ENCODE results near the gene MARCHF3.
"Not testable (repeated sequence)": the region's sequence is repeated elsewhere in the genome, so short reads cannot be mapped to it uniquely, and the experiment has no call there.

The MARCHF3 gene

DNA sequence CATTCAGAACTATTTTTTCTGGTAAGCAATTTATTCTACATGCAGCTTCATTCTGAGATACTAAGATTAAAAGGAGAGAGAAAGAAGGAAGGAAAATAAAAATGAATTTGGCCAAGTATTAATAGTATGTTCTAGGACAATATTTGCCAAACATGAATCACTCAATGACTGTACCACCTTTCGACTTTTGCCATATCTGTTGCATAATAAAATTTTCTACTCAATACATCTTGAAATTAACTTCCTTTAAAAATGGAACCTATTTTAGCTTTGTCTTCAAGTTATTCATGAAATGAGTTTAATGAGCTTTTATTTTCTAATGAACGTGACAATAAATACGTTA lies 111.8 kb downstream of the MARCHF3 start:
- no peak for DNase-seq (ENCODE audit: low read depth in 2 of 2)

GRCh38 chr5:126917918-126918614 lies 112.3 kb downstream of the MARCHF3 start:
- no peak for DNase-seq (ENCODE audit: low read depth in 2 of 2)

- DNase-seq (ENCODE audit: low read depth in 2 of 2), result no peak
These were observed 114.9 kb downstream of the MARCHF3 start for GRCh38 chr5:126915496-126915895.

GRCh38 chr5:126914801-126915436 lies 115.4 kb downstream of the MARCHF3 start:
- no peak for DNase-seq (ENCODE audit: low read depth in 2 of 2)

- DNase-seq (ENCODE audit: low read depth in 2 of 2), result no peak
These were observed 117.7 kb downstream of the MARCHF3 start for GRCh38 chr5:126912616-126913200.

DNA sequence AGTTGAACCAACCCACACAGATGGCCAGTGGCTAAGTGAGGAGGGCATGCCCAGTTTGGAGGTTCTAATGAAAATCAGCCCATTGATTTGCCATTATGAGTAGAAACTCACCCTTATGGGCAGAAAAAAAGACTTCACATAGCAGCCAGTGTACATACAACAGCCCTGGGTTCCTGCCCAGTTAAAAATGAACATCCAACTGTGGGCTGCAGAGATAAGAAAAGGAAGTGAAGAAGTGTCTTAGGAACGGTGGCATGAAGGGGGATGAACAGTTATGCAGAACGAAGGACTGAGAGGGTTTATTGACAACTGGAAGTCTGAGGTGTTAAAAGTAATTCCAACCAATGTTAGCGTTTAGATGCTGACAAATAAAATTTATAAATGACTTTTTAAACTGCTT lies 118.4 kb downstream of the MARCHF3 start:
- DNase-seq (ENCODE audit: low read depth in 2 of 2), result no peak

DNA sequence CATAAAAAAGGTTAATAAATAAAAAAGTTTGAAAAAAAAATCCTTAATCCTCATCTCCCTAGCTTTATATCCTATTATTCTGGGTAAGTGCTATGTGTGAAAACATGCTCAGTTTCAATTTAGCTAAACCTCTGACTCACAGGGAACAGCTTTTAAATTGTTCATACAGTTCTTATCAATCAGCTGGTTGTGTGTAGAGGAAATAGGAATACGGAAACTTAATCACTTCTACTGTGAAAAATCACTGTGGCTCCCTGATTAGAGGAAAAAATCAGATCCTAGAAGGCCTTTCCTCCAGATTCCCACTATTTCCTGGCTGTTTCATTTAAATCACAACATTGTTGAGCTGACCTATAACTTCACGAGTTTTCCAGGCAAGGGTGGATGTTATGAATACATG lies 120.5 kb downstream of the MARCHF3 start:
- DNase-seq (ENCODE audit: low read depth in 2 of 2), result no peak

DNA sequence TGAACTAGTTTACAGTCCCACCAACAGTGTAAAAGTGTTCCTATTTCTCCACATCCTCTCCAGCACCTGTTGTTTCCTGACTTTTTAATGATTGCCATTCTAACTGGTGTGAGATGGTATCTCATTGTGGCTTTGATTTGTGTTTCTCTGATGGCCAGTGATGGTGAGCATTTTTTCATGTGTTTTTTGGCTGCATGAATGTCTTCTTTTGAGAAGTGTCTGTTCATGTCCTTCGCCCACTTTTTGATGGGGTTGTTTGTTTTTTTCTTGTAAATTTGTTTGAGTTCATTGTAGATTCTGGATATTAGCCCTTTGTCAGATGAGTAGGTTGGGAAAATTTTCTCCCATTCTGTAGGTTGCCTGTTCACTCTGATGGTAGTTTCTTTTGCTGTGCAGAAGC lies 126.0 kb downstream of the MARCHF3 start:
- not testable (repeated sequence) for DNase-seq (ENCODE audit: low read depth in 2 of 2)

DNA sequence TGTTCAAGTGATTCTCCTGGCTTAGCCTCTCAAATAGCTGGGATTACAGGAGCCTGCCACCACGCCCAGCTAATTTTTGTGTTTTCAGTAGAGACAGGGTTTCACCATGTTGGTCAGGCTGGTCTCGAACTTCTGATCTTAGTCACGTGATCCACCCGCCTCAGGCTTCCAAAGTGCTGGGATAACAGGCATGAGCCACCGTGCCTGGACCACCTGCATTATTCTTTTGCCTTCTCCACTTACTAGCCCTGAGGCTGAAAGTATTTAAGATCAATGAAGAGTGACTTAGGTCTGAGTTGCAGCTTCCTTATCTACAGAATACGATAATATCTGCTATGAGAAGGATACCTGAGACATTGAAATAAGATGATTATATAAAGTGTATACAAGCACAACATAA lies 129.6 kb downstream of the MARCHF3 start:
- DNase-seq (ENCODE audit: low read depth in 2 of 2), result no peak

DNA sequence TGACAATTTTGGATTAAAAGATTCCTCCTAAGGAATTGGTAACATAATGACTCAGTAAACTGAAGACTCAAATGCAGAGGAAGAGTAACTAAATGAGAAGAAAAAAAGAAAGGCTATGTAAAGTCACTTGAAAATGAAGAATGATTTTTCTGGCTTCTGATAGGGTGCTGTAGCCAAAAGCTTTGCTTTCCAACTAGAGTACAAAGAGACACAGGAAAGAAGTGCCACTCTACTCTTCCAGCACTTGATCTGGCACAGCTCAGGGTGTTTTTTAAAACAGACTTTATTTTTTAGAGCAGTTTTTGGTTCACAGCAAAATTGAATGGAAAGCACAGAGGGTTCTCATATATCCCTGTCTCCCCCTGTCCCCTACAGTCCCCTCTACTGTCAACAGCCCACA lies 130.9 kb downstream of the MARCHF3 start:
- no peak for DNase-seq (ENCODE audit: low read depth in 2 of 2)

- no peak for DNase-seq (ENCODE audit: low read depth in 2 of 2)
These were observed 132.3 kb downstream of the MARCHF3 start for GRCh38 chr5:126897851-126898630.

DNA sequence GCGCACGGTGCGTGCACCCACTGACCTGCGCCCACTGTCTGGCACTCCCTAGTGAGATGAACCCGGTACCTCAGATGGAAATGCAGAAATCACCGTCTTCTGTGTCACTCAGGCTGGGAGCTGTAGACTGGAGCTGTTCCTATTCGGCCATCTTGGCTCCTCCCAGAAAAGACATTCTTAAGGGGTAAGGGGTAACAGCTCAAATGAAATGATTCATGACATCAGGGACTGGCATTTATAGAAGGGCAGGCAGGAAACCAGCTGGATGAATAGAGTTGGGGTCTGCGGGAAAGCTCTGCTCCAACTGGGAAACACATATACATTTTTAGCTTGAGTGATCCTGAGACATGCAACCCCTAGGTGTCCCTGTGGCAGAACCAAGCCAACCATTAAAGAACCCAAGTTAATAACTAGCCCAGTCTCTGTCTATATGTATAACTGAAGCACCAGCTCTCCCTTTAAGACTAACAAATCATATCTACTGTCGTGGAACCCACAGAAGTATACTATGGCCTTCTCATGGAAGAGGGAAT lies 134.1 kb downstream of the MARCHF3 start:
- no peak for DNase-seq (ENCODE audit: low read depth in 2 of 2)

GRCh38 chr5:126895712-126896111 lies 134.6 kb downstream of the MARCHF3 start:
- DNase-seq (ENCODE audit: low read depth in 2 of 2), result not testable (repeated sequence)

- DNase-seq (ENCODE audit: low read depth in 2 of 2), result not testable (repeated sequence)
These were observed 139.9 kb downstream of the MARCHF3 start for GRCh38 chr5:126890414-126890813.

DNA sequence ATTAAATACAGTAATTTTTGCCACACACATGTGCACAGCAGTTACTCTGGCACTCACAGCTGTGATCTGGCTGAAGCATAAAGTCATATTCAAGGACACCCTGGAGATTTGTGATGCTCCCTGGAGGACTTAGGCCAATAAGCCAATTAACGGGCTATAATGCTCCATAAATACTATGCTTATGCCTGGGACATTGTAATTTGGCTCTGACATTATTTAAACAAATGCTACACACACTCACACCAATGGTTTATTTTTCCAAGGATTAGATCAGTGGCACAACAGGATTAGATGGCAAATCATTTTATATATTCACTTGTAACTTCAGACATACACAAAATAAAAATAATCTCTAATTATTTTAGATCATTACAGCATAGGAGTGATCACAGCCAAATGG lies 142.2 kb downstream of the MARCHF3 start:
- no peak for DNase-seq (ENCODE audit: low read depth in 2 of 2)

- DNase-seq (ENCODE audit: low read depth in 2 of 2), result no peak
These were observed 146.0 kb downstream of the MARCHF3 start for GRCh38 chr5:126884269-126884819.

DNA sequence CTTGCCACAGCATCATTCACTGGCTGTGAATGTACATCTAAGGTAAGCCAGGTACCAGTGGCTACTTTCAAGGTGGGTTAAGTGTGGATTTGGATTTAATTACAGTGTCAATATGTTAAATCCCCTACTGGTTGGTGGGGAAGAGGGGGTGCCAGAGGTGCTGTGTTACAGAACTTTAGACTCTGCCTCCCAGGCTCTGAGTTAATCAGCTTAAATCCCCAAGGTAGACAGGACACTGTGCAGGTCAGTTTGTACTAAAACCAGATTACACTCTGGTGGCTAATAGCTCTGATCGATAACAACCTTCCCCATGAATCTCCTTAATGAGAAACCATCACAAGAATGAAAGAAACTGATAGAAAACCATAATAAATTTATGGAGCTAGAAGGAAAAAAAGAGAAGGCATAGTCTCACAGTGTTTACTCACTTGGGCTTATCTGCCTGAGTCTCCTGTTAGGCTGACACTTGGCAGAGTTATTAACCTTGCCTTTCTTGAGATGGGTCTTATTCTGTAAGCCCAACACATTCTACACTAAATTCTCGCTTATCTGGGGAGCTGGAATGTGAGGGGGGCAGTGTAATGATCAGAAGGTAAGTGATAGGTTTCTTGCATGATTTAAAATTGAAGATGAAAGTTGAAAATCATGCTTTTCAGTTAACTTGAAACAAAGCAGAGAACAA lies 146.7 kb downstream of the MARCHF3 start:
- DNase-seq (ENCODE audit: low read depth in 2 of 2), result no peak

DNA sequence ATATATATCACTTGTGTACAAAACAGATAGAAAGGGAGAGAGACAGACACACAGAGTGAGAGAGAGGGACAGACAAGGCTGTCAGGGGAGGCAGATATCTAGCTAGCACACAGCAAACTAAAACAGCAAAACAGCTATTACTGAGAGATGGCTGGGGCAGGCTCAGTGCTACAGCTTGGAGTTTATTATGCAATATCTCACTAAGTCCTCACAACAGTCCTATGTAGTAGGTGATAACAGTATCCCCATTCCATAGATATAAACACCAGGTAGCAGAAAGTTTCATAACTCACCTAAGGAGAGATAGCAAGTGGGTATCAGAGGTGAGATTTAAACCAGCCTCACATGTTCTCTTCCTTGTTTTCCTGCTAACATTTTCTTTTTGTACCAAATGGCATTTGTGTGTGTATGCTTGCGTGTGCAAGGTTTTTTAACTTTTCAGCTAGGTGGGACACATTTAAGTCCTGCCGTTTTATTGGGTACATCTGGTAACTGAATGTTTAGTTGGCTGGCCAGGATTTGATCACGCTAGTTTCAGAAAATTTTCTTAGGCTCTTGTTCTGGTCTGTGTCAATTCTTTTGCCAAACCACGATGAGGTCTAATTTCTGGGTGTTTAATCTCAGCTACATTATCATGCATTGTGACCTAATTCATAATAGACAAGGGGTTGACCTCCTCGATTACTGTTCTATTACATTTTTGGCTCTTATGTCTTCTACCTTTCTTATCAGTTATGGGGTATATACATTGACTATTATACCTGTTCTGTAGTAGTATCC lies 148.3 kb downstream of the MARCHF3 start:
- no peak for DNase-seq (ENCODE audit: low read depth in 2 of 2)

DNA sequence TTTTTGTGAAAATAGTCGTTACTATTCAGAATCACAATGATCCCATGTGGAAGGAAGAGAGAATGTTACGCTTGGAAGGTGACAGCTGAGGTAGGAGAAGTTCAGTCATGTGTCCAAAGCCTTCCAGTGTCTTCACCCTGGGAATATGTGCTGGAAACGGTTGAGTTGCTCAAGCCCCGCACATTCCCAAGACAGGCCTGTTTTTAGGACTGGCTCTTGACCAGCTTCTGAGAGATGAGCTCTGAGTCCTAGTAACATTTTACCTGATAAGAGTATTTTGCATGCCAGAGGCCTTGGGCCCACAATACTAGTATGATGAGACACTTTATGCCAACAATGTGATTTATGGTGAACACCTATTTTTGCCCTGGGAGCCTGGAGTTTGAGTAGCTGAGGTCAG lies 151.7 kb downstream of the MARCHF3 start:
- no peak for DNase-seq (ENCODE audit: low read depth in 2 of 2)

GRCh38 chr5:126878085-126878484 lies 152.3 kb downstream of the MARCHF3 start:
- no peak for DNase-seq (ENCODE audit: low read depth in 2 of 2)

GRCh38 chr5:126877602-126878001 lies 152.8 kb downstream of the MARCHF3 start:
- DNase-seq (ENCODE audit: low read depth in 2 of 2), result no peak
